Measurements from ENCODE around the gene SORCS3.

The SORCS3 gene

GRCh38 chr10:104641187-104641936 is at the start of gene SORCS3:
SORCS3 (plus strand) TSS chr10:104641290.
- DNase-seq (ENCODE audit: low spot score), result no peak

DNA sequence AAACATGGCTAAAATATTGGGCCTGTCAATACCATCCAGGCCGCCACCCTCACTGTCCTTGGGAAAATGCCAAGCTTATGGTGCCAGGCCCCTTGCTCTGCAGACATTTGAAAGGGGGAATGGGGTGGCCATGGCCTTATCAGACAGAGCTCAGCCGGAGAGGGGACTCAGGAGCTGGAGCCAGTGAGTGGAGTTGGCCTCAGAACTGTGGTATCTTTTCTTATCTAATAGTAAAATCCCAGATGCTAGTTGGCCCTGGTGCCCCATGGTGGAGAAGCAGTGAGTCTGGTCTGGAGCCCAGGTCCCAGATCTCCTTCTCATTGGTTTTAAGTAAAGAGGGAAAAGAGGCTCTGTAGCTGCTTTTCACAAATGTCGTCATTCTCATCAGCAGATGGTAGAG is 49.6 kb upstream of the SORCS3 start:
- no peak for DNase-seq (ENCODE audit: low spot score)

- no peak for DNase-seq (ENCODE audit: low spot score)
Observed at GRCh38 chr10:104601166-104601565, 39.9 kb upstream of the SORCS3 start.

- no peak for DNase-seq (ENCODE audit: low spot score)
Observed at GRCh38 chr10:104608091-104608828, 32.8 kb upstream of the SORCS3 start.

DNA sequence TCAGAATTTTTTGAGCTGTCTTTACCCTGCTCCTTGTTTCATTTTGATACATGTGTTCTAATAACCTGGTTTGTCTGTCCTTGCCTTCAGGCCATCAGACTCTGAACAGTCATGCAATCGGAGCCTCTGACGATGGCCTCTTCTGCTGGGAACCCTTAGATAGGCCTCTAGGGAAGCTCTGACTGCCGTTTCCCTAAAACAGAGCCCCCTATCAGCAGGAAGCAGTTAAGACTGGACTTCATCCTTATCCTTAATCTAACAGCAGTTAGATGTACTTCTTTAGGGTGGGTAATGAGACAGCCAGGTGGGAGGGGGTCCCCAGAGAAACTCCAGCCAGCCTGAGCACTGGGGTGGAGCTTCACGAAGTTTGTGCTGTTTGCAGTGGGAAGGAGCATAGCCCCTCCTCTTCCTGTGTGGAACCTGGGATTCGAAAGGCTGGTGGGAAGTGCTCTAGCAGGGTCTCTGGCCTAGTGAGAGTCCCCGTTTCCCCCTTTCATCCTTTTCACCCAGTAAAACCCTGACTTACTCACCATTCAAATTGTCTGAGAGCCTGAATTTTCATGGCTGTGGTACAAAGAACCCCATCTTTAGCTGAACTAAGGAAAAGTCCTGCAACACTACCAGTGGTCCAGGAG is 28.4 kb upstream of the SORCS3 start:
- no peak for DNase-seq (ENCODE audit: low spot score)

GRCh38 chr10:104613406-104613805 is 27.7 kb upstream of the SORCS3 start:
- no peak for DNase-seq (ENCODE audit: low spot score)

DNA sequence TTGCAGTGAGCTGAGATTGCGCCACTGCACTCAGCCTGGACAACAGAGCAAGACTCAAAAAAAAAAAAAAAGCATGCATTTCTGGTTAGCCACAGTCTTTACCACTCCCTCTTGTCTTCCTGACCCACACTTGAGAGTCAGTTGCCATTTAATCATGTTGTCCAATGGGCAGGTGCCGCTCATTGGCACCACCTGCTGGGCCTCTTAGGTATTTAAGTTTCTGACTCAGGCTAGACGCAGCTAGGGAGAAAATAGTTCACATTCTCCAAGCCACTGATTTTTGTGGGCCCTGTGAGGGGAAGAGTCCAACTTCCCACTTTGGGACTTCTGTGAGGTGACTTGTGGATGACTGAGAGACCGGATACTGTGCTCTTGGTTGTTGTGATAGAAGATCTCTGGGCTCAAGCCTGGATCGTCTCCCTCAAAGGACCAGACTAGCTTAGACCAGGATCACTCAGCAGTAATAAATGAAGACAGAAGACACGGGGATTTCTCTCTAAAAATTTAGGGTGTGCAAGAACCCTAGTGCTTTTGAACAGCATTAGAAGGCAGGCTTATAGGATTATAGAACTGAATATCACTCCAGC is 26.8 kb upstream of the SORCS3 start:
- DNase-seq (ENCODE audit: low spot score), result peak; percentile 14

DNA sequence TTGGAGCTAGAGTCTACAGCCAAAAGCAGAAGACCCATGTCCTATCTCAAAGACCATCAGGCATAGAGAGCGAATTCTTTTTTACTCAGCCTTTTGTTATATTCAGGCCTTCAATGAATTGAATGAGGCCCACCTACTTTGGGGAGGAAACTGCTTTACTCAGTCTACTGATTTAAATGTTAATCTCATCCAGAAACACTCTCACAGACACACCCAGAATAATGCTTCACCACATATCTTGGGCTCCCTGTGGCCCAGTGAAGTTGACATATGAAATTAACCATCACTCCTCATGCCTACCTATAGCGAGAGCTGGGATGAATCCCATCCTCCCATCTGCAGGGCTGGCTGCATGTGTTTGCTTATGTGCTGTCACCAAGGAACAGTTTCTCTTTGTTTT is 26.0 kb upstream of the SORCS3 start:
- no peak for DNase-seq (ENCODE audit: low spot score)

GRCh38 chr10:104617831-104618230 is 23.3 kb upstream of the SORCS3 start:
- DNase-seq (ENCODE audit: low spot score), result no peak

DNA sequence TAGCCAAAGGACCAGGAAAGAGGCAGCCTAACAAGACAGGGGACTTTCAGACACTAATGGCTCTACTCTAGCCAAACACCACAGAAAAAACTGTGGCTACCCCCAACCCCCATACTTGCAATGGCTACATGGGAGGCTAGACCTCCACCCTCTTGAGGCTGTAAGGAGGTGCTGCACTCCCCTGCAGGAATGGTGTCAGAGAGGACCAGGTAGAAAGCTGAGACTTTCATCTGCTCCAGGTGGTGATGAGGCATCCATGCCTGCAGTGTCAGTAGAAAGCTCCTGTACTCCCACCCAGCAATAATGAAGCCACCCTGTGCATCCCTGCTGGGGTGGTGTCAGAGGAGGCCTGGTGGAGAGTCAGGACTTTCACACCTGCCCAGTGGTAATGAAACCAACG is 18.9 kb upstream of the SORCS3 start:
- DNase-seq (ENCODE audit: low spot score), result no peak

- peak; percentile 52 for DNase-seq (ENCODE audit: low spot score)
Observed at GRCh38 chr10:104622598-104623209, 18.4 kb upstream of the SORCS3 start.

DNA sequence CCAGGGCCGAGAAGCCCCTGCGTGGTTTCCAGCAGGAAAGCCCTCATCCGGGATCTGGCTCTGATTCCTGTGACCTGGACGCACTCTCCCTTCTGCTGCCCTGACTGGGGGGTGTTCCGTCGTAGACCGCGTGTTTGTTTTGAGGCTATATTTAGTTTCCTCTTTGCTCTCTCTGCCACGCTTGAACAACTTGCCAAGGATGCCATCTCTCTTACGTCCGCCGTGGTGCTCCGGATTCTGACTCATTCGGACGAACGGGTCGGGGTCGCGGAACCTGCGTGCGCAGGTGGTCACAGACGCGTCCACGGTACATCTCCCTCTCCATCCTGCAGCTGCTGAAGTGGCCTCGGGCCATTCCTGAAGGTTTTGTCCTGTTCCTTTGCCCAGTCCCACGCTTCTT is 10.4 kb upstream of the SORCS3 start:
- DNase-seq (ENCODE audit: low spot score), result no peak

- no peak for DNase-seq (ENCODE audit: low spot score)
Observed at GRCh38 chr10:104631946-104632345, 9.1 kb upstream of the SORCS3 start.

DNA sequence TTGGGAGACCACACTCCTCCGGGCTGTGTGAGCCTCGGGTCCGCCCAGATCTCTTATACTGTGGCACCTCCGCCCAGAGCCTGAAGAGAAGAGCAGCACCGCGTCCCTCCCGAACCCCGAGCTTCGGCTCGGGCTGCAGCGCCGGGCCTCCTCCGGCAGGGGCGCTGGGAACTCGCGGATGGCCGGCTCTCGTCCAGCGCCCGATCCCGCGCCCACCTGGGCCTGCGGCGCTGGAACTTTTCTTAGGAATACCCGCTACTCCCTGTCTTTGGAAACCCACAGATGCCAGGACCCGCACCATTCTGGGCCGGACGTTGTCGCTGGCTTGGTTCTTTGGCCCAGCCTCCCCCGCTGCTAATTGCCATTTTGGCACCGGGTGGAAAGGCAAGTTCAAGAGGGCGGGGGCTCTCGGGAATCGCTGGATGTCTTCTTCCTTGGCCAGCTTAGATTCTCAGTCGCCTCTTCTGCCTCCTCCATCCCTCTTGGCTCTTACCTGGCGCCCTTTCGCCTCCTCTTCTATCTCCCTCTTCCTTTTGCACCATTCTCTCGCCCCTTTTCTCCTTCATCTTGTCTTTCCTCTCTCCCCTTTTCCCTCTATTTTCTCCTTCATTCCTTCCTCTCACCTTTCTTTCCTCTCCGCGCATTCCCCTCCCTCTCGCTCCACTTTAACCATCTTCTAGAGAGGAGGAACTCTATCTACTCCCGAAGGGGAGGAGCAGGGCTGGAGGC is 2.1 kb upstream of the SORCS3 start:
- DNase-seq (ENCODE audit: low spot score), result no peak

DNA sequence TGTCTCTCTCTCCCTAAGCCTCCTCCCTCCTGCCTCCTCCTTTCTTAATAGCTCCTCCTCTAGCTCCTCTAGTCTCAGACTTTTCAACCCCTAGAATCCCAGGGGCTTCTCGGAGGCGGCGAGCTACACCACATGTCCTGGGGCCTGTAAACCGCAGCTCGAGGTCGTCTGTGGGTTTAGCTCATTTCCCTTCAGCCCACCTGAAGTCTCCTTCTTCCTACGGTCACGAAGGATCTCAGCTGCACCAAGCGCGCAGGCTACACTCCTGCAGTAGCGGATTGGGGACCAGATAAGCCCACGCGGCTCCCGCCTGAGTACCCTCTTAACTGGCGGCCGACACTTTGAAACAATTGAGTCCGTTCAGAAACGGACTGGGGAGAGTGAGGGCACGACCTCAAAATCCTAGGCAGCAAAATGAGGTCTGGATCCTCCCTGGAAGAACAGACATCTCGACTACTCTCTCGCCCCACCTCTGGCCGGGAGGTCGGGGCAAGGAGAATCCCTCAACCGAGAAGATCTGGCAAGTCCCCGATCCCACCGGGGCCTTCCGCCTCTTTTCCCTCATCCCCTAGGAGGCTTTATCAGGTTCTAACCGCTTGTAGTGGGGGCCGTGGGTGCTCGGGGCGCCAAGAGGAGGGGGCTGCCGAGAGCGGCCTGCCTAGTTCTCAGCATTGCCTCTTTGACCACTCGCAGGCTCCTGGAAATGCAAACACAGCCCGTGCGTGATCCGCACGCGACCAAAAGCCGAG is 1.3 kb upstream of the SORCS3 start:
- DNase-seq (ENCODE audit: low spot score), result no peak

DNA sequence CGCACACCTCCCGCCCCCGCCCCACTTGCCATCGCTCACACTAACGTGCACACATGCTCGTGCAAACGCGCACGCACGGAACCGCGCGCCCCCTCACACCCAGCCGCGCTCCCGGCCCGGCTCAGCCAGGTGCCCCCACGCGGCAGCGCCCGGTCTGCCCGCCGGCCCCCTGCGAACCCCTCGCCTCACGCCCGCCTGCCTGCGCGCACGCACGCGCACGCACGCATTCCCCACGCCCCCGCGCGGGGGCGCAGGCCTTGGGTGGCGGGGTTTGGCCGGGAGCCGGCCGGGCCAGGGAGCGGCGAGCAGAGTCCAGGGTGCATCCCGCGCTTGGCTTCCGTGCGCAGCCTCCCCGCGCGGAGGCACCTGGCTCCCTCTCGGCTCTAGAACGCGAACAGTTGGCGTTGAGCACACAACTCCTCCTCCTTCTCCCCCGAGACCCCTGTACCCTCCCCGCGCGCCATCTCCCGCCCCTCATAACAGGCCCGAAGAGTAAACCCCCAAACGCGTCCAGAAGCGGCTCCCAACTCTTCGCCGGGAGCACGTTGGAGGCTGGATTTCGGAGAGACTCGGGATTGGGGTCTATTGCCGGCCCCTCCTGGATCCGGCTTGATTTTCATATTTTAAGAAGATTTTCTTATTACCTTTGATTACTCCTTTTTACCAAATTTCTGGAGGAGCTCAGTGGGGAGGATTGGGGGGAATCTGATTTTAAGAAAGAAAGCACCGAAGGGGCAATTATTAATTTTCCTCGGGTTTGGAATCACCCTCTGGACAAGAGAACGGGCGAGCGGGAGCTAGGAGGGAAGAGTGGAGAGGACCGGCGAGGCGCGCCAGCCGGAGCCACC is 527 bp upstream of the SORCS3 start:
- no peak for DNase-seq (ENCODE audit: low spot score)

- DNase-seq (ENCODE audit: low spot score), result no peak
Observed at GRCh38 chr10:104641937-104642657, 1.0 kb downstream of the SORCS3 start.

- DNase-seq (ENCODE audit: low spot score), result no peak
Observed at GRCh38 chr10:104642658-104643302, 1.7 kb downstream of the SORCS3 start.

- DNase-seq (ENCODE audit: low spot score), result no peak
Observed at GRCh38 chr10:104643303-104643663, 2.2 kb downstream of the SORCS3 start.
